ENCODE results near the gene MRM2. TPM values are rescaled to one million over a fixed set of nuclear protein-coding genes. Genes with fewer than 3 reads are reported as not detected.

Gene MRM2
- 30.6 and 35.6 TPM in 2 replicates for polyA plus RNA-seq (2011; rRNA removed)
- polyA plus RNA-seq (2012; cell fraction: cytosol; rRNA removed) = 26.6 and 30.3 TPM in 2 replicates
- polyA plus RNA-seq (2012; cell fraction: nucleus; rRNA removed) = 13.3 and 14.7 TPM in 2 replicates
- polyA plus RNA-seq (2017; fragmentation: RNase III; extraction: RNeasy Plus Mini Kit Qiagen cat#74134 plus additional on column Dnase treatment) = 41.3 to 47.0 TPM (median 44.0 TPM) in 3 replicates
- polyA minus RNA-seq (2011; rRNA and poly(A)+ RNA removed) = 13.8 and 20.1 TPM in 2 replicates

- DNase-seq (ENCODE audit: low read depth in 1 of 2, low spot score in 1 of 2) (peak; percentile 82 to 84), ATAC-seq (peak; percentile 91 to 94), FAIRE-seq (no peak)
- 4% methylated on average over 30 of the region's 81 CpGs for WGBS (ENCODE audit: missing lambda C conversion rate)
- POLR2A ChIA-PET = interaction anchor here (1.0 to 2.0 kb wide), 7 partner anchors 8 to 114 kb away, joined by 3 to 8 read pairs (median 3); partner anchors contain the start of gene MAD1L1
- H3K4me3 ChIP-seq = peak within 1 kb of the TSS; percentile 99
- CTCF ChIA-PET = interaction anchor here (0.7 to 4.4 kb wide), 2 partner anchors 12 to 106 kb away, joined by 3 to 18 read pairs; no protein-coding TSS in a partner anchor
- no peaks in the 10 kb centered on the region for H3K9me3 ChIP-seq
- TF ChIP-seq BCL3 (IDR thresholded peaks at IDR 0.05) (peak; percentile 95), JUNB (IDR thresholded peaks at IDR 0.05) (no peak), FOSL2 (IDR thresholded peaks at IDR 0.05) (no peak), FOSL2 (CRISPR knock-in tag; IDR thresholded peaks at IDR 0.05) (peak; percentile 4; the same call in 1 of the 2 replicates), CBX2 (IDR thresholded peaks at IDR 0.05; ENCODE audit: borderline replicate concordance, low read depth) (no peak), HOXB13 (CRISPR knock-in tag; IDR thresholded peaks at IDR 0.05; ENCODE audit: low read depth) (no peak), RAD21 (conservative IDR thresholded peaks at IDR 0.05 in 1 of 2, IDR thresholded peaks at IDR 0.05 in 1 of 2) (0 out of 5 replicates have a peak, but pooled peaks of 1 of the 2 experiments have one; percentile 19), ZC3H11A (IDR thresholded peaks at IDR 0.05) (no peak), ESRRA (IDR thresholded peaks at IDR 0.05; ENCODE audit: borderline replicate concordance, low read length) (no peak), POLR2A (IDR thresholded peaks at IDR 0.05; ENCODE audit: low read length) (peak; percentile 91), PHF8 (IDR thresholded peaks at IDR 0.05; ENCODE audit: borderline replicate concordance, low read depth) (peak; percentile 78), MAX (IDR thresholded peaks at IDR 0.05) (peak; percentile 93), HES2 (IDR thresholded peaks at IDR 0.05) (no peak), RARB (CRISPR knock-in tag; IDR thresholded peaks at IDR 0.05) (no peak), E2F6 (IDR thresholded peaks at IDR 0.05; ENCODE audit: borderline replicate concordance, low read depth) (peak; percentile 89), FOSB (CRISPR knock-in tag; IDR thresholded peaks at IDR 0.05) (no peak), NR3C1 (IDR thresholded peaks at IDR 0.05) (no peak), JUN (IDR thresholded peaks at IDR 0.05) (peak; percentile 26 to 96; a peak in 4 of 5 replicates), RNF2 (IDR thresholded peaks at IDR 0.05; ENCODE audit: borderline replicate concordance, low read depth) (no peak), NPAS2 (CRISPR knock-in tag; IDR thresholded peaks at IDR 0.05; ENCODE audit: borderline replicate concordance) (no peak), KDM5A (IDR thresholded peaks at IDR 0.05) (peak; percentile 82), CHD2 (IDR thresholded peaks at IDR 0.05; ENCODE audit: low read length, partially characterized antibody) (no peak), EHMT2 (IDR thresholded peaks at IDR 0.05; ENCODE audit: low read depth) (no peak), ZNF302 (CRISPR knock-in tag; IDR thresholded peaks at IDR 0.05) (no peak), RCOR1 (IDR thresholded peaks at IDR 0.05; ENCODE audit: low read depth, low read length) (no peak), HEYL (CRISPR knock-in tag; IDR thresholded peaks at IDR 0.05) (no peak), KDM1A (IDR thresholded peaks at IDR 0.05; ENCODE audit: low read depth) (no peak), HDAC2 (IDR thresholded peaks at IDR 0.05) (peak; percentile 71; the same call in 1 of the 2 replicates), SREBF2 (IDR thresholded peaks at IDR 0.05) (no peak), POLR2AphosphoS2 (conservative IDR thresholded peaks at IDR 0.05; ENCODE audit: low read length) (no peak), RFX5 (IDR thresholded peaks at IDR 0.05) (peak; percentile 61; the same call in 1 of the 2 replicates)
- TF ChIP-seq, protein P1, sequence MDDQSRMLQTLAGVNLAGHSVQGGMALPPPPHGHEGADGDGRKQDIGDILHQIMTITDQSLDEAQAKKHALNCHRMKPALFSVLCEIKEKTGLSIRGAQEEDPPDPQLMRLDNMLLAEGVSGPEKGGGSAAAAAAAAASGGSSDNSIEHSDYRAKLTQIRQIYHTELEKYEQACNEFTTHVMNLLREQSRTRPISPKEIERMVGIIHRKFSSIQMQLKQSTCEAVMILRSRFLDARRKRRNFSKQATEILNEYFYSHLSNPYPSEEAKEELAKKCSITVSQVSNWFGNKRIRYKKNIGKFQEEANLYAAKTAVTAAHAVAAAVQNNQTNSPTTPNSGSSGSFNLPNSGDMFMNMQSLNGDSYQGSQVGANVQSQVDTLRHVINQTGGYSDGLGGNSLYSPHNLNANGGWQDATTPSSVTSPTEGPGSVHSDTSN (IDR thresholded peaks at IDR 0.05) = 0 out of 2 replicates have a peak, but pooled peaks have one; percentile 19
- peaks cover 16% of the 10 kb centered on the region for H3K4me1 ChIP-seq
- H3K27ac ChIP-seq = peak within 1 kb of the TSS; percentile 94 to 98
- peak within 1 kb of the TSS; percentile 93 for H3K4me2 ChIP-seq
Measured at GRCh38 chr7:2241580-2242540, at the start of gene MRM2, which contains the start of gene NUDT1. Gene MRM2 (minus strand): TSS chr7:2242205. CDS start chr7:2242169, 36 bp downstream. Gene NUDT1 (plus strand): TSS chr7:2242226. CDS start chr7:2244575, 2,349 bp downstream.

Measured in A549 (cell line).